GM12801 (cell line): Measurements from ENCODE around the gene CELF2.

Experiments
- TF ChIP-seq, protein P1 (sequence below): IDR thresholded peaks from one replicate; pipeline ENCODE4 v1.5.1; 2011; ENCODE audit warnings: control low read depth; ENCODE audit not compliant: insufficient read length; ENCODE audit errors: extremely low read depth

The CELF2 gene

GRCh38 chr10:11140963-11141362, 123.3 kb downstream of the CELF2 start:
- TF ChIP-seq, protein P1, sequence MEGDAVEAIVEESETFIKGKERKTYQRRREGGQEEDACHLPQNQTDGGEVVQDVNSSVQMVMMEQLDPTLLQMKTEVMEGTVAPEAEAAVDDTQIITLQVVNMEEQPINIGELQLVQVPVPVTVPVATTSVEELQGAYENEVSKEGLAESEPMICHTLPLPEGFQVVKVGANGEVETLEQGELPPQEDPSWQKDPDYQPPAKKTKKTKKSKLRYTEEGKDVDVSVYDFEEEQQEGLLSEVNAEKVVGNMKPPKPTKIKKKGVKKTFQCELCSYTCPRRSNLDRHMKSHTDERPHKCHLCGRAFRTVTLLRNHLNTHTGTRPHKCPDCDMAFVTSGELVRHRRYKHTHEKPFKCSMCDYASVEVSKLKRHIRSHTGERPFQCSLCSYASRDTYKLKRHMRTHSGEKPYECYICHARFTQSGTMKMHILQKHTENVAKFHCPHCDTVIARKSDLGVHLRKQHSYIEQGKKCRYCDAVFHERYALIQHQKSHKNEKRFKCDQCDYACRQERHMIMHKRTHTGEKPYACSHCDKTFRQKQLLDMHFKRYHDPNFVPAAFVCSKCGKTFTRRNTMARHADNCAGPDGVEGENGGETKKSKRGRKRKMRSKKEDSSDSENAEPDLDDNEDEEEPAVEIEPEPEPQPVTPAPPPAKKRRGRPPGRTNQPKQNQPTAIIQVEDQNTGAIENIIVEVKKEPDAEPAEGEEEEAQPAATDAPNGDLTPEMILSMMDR, result no peak

- TF ChIP-seq, protein P1, result no peak
Measured at GRCh38 chr10:11141571-11142091, 124.0 kb downstream of the CELF2 start.

GRCh38 chr10:11142777-11143176, 125.1 kb downstream of the CELF2 start:
- TF ChIP-seq, protein P1, result no peak

DNA sequence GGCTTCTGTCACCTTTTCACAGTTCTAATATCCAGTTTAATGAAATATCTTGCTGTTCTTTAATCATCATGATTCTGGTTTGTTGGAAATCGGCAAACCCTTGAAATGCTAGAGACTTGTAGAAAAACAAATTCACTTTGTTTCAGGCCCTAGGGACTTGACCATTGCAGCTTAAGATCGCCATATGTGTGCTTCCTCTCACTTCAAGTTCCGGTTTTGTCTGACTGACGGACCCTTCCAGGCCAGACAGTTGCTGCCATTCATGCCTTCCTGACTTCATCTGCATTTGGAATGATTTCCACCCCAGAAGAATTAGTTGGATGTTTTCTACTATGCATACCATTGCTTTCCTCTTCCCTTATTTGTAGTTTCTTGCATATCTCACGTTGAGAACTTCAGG, 125.6 kb downstream of the CELF2 start:
- TF ChIP-seq, protein P1, result no peak

GRCh38 chr10:11144626-11145494, 127.2 kb downstream of the CELF2 start:
- TF ChIP-seq, protein P1, result no peak

DNA sequence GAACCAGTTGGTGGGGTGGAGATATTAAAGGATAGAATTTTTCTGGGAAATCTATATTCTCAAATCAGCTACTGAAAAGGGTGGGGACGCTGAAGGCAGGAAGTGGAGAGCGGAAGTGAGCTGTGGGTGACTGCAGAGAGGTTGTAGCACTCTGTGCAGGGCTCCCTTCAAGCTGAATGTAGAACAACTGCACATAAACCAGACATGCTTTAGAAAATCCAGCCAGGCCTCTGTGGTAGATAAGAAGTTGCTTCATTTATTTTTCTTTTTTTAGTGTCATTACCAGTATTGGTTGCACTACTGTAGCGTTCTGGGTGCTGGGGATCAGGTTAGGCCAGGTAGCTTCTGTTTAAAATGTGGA, 127.8 kb downstream of the CELF2 start:
- TF ChIP-seq, protein P1, result no peak

DNA sequence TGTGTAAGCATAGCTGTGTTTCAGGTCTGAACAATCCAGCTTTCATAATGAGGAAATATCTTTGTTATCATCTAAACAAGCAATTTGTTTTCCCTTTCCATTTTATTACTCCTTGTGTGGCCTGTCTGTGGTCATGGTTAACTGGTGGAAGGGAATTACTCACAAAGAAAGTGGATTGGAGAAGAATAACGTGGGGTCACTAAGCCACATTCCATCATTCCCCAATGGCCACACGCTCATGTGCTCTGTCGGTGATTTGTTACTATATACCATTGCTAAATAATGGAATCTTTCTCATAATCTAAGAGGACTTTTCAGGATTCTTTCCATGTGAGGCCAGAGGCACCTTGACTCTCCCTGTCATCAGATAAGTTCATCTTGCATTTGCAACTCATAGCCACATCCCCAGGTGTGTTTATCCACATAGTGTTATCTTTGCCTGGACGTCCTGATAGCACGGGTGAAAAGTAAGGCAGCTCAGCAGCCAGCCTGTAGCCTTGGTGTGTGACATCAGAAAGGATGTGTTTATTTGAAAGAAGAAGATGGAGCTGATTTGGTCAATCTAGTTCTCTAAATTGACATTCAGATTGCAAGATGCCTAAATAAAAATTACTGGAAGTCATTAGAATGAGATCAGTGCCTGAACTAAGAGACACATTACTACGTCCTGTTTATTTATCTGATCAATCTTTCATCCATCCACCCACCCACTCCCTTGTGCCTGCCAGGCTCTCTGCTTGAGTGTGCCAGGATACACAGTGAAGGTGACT, 128.9 kb downstream of the CELF2 start:
- TF ChIP-seq, protein P1, result no peak
